ENCODE results near the gene ACSF3.
"Not testable (repeated sequence)": the region's sequence is repeated elsewhere in the genome, so short reads cannot be mapped to it uniquely, and the experiment has no call there.

Gene ACSF3

DNA sequence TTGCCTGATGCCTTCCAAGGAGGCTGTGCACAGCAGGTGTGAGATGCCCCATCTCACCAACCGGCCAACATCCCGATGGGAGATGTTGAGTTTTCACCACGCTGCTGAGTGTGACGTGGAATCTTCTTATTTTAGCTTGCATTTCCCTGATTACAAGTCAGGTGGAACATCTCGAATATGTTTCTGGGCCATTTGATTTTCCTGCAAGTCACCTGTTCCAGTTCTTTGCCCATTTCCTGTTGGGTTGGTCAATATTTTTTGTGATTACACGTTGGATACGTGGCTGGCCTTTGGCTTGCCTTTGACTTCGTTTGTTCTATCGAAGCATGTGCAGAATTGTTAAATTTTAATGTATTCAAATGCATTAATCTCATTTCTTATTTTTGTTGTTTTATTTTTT is 69.6 kb downstream of the ACSF3 start:
- no peak for DNase-seq

- DNase-seq: no peak
These were observed 70.8 kb downstream of the ACSF3 start for GRCh38 chr16:89164436-89164835.

GRCh38 chr16:89164847-89165680 is 71.4 kb downstream of the ACSF3 start:
- no peak for DNase-seq

- not testable (repeated sequence) for DNase-seq
These were observed 72.0 kb downstream of the ACSF3 start for GRCh38 chr16:89165681-89165979.

- DNase-seq: no peak
These were observed 73.2 kb downstream of the ACSF3 start for GRCh38 chr16:89166696-89167424.

DNA sequence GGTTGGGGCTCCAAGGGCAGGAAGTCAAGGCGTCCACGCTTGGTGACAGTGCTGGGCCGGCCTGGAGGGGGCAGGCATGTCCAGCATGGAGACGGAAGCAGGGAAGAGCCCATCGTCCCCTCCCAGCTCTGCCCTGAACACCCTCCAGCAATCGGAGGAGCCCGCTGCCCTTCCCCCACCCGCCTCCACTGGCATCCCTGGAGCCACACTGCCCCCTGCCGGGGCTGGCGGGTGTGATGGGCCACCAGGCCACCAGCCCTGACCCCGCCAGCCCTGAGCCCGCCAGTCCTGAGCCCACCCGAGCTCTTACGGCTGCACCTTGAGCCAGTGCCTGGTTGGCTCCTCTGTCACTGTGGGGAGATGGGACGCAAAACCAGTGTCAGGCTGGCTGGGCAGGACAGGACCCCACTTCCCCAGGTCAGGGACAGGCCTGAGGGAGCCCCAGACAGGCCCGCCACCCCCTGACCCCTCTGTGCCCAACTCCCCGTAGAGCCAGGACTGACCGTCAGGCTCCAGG is 73.8 kb downstream of the ACSF3 start:
- peak; percentile 71 for DNase-seq

DNA sequence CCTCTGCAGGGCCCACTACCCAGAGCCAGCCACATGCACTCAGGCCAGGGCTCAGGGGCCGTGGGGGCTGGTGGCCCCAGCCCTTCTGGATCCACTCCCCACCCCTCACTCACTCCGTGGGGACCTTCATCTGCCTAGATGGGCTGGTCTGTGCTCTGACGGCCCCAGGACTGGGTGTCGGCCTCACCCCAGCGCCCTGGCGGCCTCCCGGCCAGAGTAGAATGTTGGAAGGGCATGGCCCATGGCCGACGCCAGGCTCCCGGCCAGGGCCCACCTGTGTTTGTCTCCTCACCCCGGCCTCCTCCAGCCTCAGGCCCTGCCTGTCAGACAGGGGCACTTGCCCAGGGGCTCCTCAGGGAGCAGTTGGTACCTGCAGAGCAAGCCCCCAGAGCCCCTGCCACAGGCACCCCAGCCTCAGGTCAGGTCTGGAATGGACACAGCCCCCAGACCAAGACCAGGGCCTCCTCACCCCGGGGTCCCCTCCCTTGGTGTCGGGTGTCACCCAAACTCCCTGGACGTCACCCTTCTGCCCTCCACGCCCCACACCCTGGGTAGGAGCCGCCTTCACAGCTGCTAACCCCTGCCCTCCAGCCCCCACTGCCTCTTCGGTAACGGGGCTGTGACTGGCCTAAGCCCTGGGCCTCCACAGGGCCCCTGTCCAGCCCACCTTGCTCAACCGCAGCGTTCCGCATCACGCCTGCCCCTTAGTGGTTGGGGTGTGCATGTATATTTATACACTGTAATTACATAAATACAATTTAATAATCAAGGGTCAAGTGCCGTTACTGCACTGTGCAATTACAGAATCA is 74.9 kb downstream of the ACSF3 start:
- DNase-seq: no peak

DNA sequence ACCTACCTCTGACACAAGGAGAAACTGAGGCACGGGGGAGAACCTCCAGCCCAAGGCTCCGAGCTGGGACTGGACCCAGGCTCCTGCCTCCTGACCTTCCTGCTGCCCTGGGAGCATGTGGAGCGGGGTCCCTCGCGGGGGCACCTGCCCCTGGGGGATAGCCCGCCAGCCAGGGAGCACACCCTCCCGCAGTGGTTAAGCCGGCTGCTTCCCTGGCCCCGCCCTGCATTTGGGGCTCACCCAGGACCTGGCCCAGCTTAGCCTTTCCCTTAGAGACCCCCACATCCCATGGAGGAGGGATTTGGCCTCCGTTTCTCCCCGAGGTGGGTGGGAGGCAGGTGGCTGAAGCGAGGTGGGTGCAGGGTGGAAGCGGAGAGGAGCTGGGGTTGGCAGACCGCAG is 76.1 kb downstream of the ACSF3 start:
- DNase-seq: no peak

DNA sequence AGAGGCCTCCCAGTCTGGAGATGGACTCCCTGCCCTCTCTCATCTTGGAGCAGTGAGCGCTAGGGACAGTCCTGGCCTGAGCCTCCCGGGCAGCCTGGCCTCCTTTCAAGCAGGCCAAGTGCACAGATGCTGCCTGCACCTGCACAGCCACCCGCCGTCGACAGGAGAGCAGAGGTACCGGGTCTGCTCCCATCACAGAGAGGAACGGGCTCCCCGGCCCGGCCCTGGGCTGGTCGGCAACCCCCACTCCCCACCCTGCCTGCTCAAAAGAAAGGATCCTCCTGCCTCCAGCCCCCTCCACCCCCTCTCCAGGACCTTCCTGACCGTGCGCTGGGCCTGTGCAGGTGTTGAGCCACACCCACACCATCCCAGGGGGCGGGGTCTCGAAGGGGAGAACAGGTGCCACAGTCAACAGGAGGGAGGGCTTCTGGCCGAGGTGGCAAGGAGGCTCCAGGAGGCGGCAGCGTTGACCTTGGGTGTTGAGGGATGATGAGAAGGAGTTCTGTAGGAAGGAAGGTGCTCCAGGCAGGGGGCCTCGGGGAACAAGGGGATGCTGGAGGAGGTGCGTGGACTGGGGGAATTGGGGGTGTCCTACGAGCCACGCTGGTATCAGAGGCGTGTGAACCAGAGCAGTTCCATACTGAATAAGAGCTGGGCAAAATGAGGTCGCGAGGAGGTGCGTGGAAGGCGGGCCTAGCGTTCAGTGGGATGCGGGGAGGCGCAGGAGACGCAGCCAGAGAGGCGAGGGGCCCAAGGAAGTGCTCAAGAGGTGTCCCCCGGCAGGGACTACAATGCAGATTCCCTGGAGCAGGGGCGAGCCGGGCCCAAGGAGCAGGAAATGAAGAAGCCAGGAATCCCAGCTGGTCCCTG is 76.9 kb downstream of the ACSF3 start:
- peak; percentile 54 for DNase-seq

DNA sequence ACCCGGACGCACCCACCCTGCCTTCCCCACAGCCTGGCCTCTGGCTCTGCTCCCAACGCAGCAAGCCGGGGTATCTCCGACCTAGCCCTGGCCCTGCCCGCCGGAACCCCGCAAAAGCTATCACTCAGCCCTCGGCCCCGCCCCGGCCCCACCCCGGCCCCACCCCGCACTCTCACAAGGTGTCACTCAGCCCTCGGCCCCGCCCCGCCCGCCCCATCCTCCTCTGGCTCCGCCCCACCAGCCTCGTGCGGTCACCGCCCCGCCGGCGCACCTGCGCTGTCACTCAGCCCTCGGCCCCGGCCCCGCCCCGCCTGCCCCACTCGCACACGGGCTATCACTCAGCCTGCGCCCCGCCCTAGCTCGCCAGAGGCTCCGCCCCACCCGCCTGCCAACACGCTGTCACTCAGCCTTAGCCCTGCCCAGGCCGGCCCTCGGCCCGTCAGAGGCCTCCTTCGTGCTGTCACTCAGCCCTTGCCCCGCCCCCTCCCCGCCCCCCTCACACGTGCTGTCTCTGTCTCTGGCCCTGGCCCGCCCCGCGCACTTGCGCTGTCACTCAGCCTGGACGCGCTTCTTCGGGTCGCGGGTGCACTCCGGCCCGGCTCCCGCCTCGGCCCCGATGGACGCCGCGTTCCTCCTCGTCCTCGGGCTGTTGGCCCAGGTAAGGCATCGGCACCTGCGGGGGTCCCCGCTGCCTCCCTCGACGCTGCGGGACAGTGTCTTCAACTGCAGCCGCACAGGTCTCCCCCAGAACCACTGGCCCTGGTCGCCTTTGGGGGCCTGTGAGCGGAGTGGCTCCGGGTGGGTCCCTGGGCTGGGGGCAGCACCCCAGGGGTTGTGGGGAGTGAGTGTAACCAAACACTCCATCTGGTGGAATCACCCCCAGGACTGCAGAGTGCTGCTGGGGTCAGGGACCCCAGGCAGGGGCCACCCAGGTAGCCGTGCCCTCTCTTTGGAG is 77.8 kb downstream of the ACSF3 start, which contains the start of gene CDH15:
Gene CDH15, plus strand, starts transcription at position 533 of the 955 bp plus-strand sequence. Its CDS starts 84 bp downstream, at position 617.
- DNase-seq: peak; percentile 91

DNA sequence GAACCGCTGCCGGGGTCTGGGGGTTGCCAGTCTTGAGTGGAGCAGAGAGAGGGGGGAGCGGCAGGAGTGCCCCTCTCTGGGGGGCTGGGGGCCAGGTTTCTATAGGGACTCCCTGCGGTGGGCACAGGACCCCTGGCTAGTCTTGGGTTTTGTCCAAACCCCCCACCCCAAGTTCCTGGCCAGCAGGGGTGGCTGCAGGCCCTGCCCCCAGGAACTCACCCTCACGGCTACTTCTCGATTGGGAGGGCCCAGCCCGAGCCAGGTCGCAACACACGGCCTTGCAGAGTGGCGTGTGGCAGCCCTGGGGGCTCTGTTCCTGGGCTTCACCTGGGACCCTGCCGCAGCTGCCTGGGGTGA is 78.5 kb downstream of the ACSF3 start:
- no peak for DNase-seq

GRCh38 chr16:89172528-89173173 is 79.0 kb downstream of the ACSF3 start:
- no peak for DNase-seq

GRCh38 chr16:89173174-89173921 is 79.7 kb downstream of the ACSF3 start:
- DNase-seq: no peak

- DNase-seq: no peak
These were observed 80.6 kb downstream of the ACSF3 start for GRCh38 chr16:89174055-89174827.

DNA sequence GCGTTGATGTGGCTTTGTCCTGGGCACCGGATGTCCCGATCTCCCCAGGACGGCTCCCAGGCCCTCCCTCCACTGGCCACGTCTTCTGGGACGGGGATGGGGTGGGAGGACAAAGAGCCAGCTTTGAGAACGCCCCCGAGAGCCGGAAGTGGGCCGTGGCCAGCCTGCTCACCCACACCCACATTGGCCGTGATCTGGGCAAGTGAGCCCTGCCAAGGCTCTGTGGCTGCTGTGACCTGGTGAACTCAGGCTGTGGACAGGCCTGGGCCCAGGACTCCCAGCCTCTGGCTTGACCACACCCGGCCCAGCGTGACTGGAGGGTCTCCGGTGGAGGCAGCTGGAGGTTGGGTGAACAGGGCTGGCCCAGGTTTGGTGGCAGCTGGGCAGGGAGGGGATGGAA is 81.2 kb downstream of the ACSF3 start:
- DNase-seq: no peak

GRCh38 chr16:89175280-89176146 is 81.9 kb downstream of the ACSF3 start:
- DNase-seq: no peak

- DNase-seq: no peak
These were observed 82.6 kb downstream of the ACSF3 start for GRCh38 chr16:89176147-89176690.

DNA sequence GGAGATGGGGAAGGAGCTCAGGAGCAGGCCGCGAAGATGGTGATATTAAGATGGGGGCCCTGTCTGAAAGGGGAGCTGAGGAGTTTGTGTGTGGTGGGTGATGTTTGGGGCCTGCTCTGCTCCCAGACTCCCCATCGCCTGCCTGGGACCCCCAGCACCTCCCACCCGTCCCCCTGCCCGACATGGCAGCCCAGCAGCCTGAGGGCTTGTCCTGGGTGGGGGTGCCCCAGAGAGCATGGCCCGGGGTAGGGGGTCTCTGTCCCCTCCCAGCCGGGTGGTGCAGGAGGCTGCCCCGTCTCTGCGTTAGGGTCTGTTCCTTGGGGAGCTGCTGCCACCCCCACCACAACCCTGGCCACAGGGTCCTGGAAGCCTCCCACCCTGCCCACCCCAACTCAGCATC is 83.1 kb downstream of the ACSF3 start:
- DNase-seq: no peak

Data from NCI-H1436 (cell line).